HCEC 1CT (cell line): ENCODE data around the gene TBATA.
A peak's percentile ranks its signal among the peaks of the same experiment; 100 is the strongest.

Experiments used
- DNase-seq: peaks from one replicate; pipeline ENCODE4 v3.0.0-alpha.2; 2017

The TBATA gene

GRCh38 chr10:70759781-70760180 is 25.4 kb downstream of the TBATA start:
- DNase-seq: no peak

DNA sequence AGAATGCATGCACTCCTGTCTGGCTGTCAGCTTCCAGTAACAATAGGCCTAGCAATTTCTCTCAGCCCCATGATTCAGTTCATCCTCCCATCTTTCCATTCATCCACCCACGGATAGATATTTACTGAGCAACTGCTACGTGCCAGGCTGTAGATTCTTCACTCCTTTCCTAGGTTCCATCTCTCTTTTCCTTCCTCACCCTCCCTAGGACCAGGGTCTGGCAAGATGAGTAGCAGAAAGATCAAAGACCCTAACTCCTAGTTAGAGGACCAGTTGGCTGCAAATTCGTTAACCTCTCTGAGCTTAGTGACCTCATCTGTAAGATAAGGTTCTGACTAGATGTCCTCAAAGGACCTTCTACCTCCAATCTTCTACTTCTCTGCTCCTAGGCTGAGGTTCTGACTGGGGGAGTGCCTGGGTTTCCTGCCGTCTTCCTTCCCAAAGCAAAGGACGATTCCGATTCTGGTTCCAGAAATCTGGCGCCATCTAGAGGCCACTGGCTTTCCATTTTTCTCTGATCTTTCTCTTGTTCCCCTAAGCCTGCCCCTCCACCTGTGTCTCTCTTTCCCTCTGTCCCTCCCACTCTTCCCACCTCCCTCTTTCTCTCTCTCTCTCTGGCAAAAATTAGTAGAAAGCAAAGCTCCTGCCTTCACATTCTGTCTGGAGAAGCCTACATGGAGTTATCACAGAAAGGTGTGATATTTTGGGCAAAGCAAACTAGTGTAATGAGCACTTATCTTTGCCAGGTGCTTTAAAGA is 26.2 kb downstream of the TBATA start:
- DNase-seq: peak; percentile 62

- DNase-seq: no peak
Measured at GRCh38 chr10:70757856-70758255, 27.3 kb downstream of the TBATA start.

DNA sequence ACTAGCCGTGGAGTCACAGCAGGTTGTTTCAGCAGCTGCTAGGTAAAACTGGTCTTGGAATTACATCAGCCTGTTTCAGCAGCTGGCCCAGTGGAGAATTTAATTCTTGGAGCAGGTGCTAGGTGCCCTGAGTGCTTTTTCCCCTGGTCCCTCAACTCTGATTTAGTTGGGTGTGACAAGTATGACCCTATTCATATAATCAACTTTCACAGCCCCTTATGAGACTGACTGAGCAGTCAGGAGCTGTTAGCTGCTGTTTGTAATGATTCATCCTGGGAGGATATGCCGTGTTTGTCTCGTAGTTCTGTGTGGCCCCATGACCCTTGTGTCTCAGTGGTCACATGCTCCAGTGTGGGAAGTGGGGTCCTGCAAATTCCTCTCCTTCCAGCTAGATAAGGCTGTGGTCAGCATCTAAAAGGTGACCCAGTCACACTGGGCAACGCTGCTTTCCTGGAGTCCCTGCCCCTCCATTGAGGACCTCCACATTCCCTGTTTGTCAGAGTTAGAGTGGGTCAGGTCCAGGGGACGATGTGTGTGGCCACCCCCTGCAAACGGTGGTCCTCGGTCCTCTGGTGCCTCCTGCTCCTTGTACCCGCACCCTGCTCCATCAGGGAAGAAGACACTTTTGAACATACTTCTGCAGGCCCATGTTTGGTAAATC is 28.3 kb downstream of the TBATA start:
- DNase-seq: peak; percentile 29

DNA sequence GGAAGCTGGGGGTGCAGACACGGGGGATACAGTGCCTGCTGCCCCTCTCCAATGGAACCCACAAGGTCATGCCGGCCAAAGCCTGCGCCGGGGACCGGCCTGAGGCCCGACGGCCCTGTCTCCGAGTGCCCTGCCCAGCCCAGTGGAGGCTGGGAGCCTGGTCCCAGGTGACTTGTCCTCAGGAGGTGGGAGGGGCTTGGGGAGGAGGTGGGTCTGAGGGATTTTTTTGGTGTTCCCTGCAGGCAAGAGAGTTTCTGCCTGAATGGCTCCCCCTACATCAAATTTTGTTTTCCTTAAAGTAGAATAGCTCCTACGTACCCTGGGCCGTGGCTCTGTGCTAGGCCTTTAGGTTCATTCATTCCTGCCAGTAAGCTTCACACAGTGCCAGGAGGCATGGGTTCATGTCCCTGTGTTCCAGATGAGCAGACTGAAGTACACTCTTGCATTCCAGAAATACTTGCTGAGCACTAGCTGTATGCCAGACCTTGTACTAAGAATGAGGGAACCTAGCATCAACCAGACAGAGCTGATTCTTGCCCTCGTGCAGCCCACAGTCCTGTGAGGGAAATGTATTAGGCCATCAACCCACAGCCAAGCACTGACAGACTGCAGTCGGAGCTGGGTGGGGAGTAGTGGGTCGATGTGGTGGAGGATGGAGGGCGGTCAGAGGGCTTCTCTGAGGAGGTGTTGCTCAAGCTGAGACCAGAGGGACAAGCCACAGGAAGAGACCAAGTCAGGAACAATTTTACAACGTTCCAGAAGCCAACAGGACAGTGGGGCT is 31.1 kb downstream of the TBATA start:
- no peak for DNase-seq

DNA sequence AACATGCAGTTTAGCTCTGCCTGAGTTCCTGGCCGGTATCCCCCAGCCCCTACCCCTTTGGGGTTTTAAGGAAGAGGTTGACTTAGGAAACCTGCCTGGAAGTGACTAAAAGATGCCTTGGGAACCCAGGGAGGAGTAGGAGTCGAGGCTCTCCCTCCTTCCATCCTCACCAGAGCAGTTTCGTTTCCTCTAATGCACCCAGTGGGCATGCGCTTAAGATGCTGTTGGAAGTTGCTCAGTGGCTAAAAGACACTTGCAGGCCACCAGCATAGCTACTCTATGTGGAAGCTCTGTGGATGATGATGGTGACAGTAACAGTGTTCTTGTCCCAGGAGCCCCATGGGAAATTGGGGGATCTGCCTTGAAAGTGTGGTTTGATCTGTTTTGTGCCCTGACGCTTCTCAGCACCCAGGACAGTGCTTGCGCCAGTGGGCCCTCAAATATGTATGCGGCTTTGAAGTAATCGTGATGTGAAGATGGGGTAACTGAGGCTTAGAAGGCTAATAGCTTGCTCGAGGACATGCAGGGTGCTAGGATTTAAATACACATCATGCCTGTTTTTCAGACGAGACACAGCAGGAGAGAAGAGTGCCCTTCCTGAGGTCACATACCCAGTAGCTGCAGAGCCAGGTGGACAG is 32.0 kb downstream of the TBATA start:
- no peak for DNase-seq

DNA sequence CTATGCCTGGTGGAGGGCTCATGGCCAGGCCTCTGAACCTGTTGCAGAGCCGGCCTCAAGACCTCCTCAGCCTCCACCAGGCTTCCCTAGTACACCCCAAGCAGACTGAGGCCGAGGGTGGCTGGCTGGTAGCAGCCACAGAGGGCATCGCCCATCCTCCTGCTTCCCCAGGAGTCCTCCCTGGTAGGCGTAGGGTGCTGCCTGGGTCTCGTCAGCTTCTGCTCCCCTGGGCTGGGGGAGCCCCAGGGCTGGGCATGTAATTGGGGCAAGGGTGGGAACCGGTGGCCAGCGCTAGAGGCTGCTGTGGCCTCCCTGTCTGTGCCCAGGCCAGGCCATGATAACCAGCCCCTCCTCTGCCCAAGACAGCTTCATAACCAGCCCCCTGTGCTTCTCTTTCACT is 32.6 kb downstream of the TBATA start:
- DNase-seq: no peak

DNA sequence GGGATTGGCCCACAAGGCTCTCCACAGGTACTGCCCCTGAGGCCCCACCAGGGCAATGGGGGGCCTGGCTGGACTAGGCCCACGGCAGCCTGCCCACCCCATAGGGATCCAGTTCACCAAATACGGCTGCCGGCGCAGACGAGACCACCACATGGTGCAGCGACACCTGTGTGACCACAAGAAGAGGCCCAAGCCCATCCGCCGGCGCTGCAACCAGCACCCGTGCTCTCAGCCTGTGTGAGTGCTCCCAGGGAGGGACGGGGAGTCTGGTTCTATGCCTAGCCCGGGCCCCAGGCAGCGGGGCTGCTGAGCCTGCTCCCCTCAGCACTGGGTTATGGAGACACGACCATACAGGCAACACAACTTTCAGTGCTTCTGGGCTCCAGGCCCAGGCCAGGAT is 33.2 kb downstream of the TBATA start:
- no peak for DNase-seq

DNA sequence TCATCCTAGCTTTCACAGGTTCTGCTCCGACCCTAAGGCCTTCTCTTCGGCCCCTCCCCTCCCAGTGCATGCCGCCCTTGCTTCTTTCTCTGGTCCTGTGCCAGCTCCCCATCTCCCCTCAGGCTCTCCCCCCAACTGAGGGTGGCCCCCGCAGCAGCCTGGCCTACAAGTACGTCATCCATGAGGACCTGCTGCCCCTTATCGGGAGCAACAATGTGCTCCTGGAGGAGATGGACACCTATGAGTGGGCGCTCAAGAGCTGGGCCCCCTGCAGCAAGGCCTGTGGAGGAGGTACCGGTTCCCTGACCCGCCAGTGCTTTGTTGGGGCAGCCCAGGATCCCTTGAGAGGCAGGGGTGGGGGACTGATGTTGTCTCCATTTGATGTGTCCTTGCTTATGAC is 33.8 kb downstream of the TBATA start:
- DNase-seq: no peak

GRCh38 chr10:70750156-70750703 is 34.9 kb downstream of the TBATA start:
- DNase-seq: no peak

- no peak for DNase-seq
Measured at GRCh38 chr10:70749756-70750155, 35.4 kb downstream of the TBATA start.

DNA sequence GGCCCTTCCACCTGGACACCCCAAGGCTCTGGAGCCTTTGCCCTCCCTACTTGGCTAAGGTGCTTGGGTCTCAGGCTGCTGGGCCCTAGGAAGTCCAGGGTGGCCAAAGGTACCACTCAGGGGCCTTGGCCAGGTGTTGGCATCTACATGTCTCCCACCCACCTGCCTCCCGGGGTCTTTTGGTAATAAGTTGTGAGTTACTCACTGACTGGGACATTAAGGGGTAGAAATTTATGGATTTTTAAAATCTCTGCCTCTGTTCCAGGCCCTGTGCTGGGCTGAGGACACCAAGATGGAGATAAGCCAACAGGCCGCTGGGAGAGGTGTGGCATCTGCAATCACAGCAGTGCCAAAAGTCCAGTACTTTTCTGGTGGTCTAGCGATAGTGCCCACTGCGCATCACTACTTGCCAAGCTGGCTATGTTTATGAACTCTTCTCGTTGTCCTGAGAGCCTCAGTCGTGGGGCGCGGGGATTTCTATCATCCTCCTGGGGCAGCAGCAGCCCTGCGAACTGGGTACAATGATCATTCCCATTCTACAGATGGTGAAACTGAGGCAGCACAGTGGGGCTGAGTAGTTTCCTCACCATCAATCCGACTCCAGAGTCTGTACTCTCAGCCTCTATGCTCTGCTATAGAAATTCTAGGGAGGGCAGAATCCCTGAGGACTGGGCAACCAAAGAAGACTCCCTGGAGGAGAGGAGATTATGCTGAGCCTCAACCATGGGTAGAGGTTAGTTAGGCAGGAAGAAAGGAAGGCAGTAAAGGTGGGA is 36.2 kb downstream of the TBATA start:
- DNase-seq: no peak

- no peak for DNase-seq
Measured at GRCh38 chr10:70748305-70748704, 36.9 kb downstream of the TBATA start.

- no peak for DNase-seq
Measured at GRCh38 chr10:70747192-70747965, 37.8 kb downstream of the TBATA start.

DNA sequence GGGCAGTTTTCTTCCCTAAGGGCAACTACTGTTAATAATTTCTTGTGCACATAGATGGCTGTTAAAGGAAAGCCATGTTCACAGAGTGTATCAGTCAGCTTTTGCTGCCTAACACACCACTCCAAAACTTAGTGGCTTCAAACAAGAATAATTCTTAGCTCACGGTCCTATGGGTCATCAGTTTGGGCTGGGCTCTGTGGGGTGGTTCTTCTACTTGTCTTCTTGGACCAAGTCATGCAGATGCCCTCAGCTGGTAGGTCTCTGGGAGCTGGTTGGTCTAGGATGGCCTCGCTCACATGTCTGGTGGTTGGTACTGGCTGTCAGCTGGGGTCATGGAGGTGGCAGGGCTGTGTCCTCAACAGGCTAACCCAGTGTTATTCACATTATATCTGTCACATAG is 39.6 kb downstream of the TBATA start:
- DNase-seq: no peak

DNA sequence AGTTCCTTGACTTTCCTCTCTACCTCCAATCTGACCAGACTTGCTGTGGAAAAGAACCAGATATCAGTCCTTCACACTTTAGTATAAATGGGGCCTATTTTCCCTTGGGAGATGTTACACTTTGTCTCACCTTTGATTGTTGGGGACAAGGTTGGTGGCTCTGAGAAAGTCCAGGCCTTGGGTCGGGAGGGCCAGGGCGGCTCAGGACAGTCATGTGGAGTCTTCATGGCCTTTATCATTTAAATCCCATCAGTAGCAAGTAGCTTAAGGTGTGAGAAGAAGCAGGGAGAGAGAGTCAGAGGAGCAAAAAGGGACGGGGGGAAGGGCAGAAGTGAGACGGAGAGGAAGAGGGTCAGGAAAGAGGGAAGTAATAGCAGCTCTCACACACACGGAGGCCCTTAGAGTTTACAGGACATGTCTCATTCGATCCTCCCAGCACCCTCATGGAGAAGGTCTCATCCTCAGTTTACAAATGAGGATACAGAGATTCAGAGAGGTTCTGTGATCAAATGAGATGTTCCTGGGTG is 40.5 kb downstream of the TBATA start:
- DNase-seq: no peak

GRCh38 chr10:70743879-70744278 is 41.3 kb downstream of the TBATA start:
- no peak for DNase-seq

DNA sequence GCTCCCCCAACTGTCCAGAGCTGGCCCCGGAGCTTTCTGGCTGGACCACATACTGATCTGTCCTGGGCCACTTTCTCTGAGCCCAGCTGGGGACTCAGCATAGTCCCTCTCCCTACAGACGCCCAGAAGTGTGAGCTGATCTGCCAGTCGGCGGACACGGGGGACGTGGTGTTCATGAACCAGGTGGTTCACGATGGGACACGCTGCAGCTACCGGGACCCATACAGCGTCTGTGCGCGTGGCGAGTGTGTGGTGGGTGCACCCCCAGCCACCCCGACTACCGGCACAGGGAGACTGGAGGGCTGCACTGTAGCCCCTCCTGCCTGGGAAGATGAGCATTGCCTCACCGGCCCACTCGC is 41.8 kb downstream of the TBATA start:
- DNase-seq: no peak

DNA sequence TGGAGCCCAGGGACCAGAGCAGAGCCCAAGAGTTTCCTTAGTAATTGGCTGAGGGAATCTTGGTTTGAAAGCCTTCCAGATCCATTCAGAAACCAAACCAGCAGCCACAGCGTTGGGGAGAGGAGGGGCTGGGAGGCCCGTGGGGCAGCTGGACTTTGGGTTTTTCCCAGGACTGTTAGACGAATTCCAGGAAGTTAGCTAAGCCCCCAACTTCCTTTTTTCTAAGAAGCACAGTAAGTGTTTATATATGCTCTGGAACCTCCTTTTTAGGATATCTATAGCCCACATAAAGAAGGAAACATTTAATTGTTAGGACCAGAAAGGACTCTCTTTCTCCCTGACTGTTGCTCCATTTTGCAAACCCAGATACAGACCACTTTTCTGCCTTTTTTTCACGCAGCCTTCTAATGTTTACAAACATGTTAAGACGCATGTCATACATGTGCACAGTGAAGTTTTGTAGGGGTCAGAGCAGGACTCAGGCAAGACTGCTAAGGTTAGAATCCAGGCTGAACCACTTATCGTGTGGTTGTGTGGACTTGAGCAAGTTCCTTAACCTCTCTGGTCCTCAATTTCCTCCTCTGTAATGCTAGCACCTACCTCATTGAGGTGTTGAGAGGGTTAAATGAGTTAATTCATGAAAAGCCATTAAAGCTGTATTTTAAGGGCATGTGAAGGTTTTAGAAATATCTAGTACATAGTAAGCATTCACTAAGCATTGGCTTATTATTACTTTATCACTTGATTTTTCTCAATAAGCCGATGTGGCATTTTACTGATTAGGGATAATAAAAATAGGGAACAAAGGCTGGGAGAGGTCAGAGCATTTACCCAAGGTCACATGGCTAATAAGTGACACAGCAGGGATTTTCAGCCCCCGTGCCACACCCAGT is 42.4 kb downstream of the TBATA start:
- peak; percentile 56 for DNase-seq
